Measurements from ENCODE around the gene SLC8B1.

The SLC8B1 gene

GRCh38 chr12:113310489-113310888 is 24.4 kb downstream of the SLC8B1 start:
- Histone ChIP-seq H3K9me3 (ENCODE audit: low read depth, low read length) (no peaks in the 10 kb centered on the region), H3K4me3 (no peak overlapping the region), H3K27ac (no peak overlapping the region), H3K9ac (ENCODE audit: insufficient read length) (no peak overlapping the region), H3K36me3 (ENCODE audit: insufficient read depth, low read length) (no peaks in the 10 kb centered on the region)
- DNase-seq (ENCODE audit: low read depth, low spot score) = no peak
- TF ChIP-seq FOXP2 (optimal IDR thresholded peaks at IDR 0.05; ENCODE audit: control extremely low read depth, extremely low read length, insufficient read depth) (no peak), EZH2 (IDR thresholded peaks at IDR 0.05) (no peak), POLR2AphosphoS5 (IDR thresholded peaks at IDR 0.05; ENCODE audit: borderline replicate concordance, low read depth, low read length) (no peak)

GRCh38 chr12:113306382-113306781 is 28.5 kb downstream of the SLC8B1 start:
- Histone ChIP-seq H3K36me3 (ENCODE audit: insufficient read depth, low read length) (no peaks in the 10 kb centered on the region), H3K27ac (no peak overlapping the region), H3K9me3 (ENCODE audit: low read depth, low read length) (no peaks in the 10 kb centered on the region), H3K4me3 (no peak overlapping the region), H3K9ac (ENCODE audit: insufficient read length) (no peak overlapping the region)
- no peak for DNase-seq (ENCODE audit: low read depth, low spot score)
- no peak for TF ChIP-seq EZH2 (IDR thresholded peaks at IDR 0.05)
- no peak for TF ChIP-seq POLR2AphosphoS5 (IDR thresholded peaks at IDR 0.05; ENCODE audit: borderline replicate concordance, low read depth, low read length)
- no peak for TF ChIP-seq FOXP2 (optimal IDR thresholded peaks at IDR 0.05; ENCODE audit: control extremely low read depth, extremely low read length, insufficient read depth)

GRCh38 chr12:113305281-113305856 is 29.5 kb downstream of the SLC8B1 start:
- DNase-seq (ENCODE audit: low read depth, low spot score) = no peak
- Histone ChIP-seq H3K36me3 (ENCODE audit: insufficient read depth, low read length) (no peaks in the 10 kb centered on the region), H3K27ac (no peak overlapping the region), H3K9ac (ENCODE audit: insufficient read length) (no peak overlapping the region), H3K4me3 (no peak overlapping the region), H3K9me3 (ENCODE audit: low read depth, low read length) (no peaks in the 10 kb centered on the region)
- TF ChIP-seq POLR2AphosphoS5 (IDR thresholded peaks at IDR 0.05; ENCODE audit: borderline replicate concordance, low read depth, low read length) = no peak
- TF ChIP-seq EZH2 (IDR thresholded peaks at IDR 0.05) = no peak
- no peak for TF ChIP-seq FOXP2 (optimal IDR thresholded peaks at IDR 0.05; ENCODE audit: control extremely low read depth, extremely low read length, insufficient read depth)

GRCh38 chr12:113302886-113303640 is 31.8 kb downstream of the SLC8B1 start:
- Histone ChIP-seq H3K36me3 (ENCODE audit: insufficient read depth, low read length) (no peaks in the 10 kb centered on the region), H3K9me3 (ENCODE audit: low read depth, low read length) (no peaks in the 10 kb centered on the region), H3K9ac (ENCODE audit: insufficient read length) (no peak overlapping the region), H3K4me3 (no peak overlapping the region), H3K27ac (no peak overlapping the region)
- DNase-seq (ENCODE audit: low read depth, low spot score) = no peak
- TF ChIP-seq EZH2 (IDR thresholded peaks at IDR 0.05) (no peak), POLR2AphosphoS5 (IDR thresholded peaks at IDR 0.05; ENCODE audit: borderline replicate concordance, low read depth, low read length) (no peak), FOXP2 (optimal IDR thresholded peaks at IDR 0.05; ENCODE audit: control extremely low read depth, extremely low read length, insufficient read depth) (no peak)

DNA sequence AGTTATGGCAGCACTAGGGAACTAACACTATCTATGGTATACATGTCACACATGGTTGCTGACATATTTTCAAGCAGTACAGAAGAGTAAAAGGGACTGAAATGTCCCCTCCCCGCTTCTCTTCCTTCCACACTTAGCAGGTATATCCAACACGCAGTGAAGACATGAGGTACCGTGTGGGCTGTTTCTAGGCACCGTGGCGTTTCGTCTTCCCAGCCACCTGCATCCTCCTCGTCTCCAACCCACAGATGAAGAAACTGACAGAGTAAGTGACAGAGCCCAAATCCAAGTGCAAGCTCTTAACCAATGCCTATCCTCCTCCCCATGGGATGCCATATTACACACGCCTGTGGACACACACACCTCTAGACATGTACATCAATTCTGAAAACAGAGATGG is 32.4 kb downstream of the SLC8B1 start:
- TF ChIP-seq EZH2 (IDR thresholded peaks at IDR 0.05) = no peak
- TF ChIP-seq POLR2AphosphoS5 (IDR thresholded peaks at IDR 0.05; ENCODE audit: borderline replicate concordance, low read depth, low read length) = no peak
- TF ChIP-seq FOXP2 (optimal IDR thresholded peaks at IDR 0.05; ENCODE audit: control extremely low read depth, extremely low read length, insufficient read depth) = no peak
- no peak overlapping the region for H3K27ac ChIP-seq
- H3K36me3 ChIP-seq (ENCODE audit: insufficient read depth, low read length) = no peaks in the 10 kb centered on the region
- H3K9ac ChIP-seq (ENCODE audit: insufficient read length) = no peak overlapping the region
- no peaks in the 10 kb centered on the region for H3K9me3 ChIP-seq (ENCODE audit: low read depth, low read length)
- DNase-seq (ENCODE audit: low read depth, low spot score) = no peak
- H3K4me3 ChIP-seq = no peak overlapping the region

DNA sequence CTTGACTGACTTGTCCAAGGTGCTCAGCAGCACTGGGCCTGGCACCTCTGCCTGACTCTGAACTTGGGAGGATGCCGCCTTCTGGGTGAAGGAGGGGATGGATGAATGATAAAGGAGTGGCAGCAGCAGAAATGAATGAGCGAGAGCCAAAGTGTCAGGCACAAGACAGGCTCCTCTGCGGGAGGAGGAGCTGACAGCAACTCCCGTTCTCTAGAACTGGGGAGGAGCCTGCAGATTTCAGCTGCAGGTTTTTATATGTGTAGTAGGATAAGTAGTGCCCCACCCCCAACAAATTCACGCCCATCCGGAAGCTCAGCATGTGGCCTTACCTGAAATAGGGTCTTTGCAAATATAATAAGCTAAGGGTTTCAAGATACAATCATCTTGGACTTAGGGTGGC is 33.1 kb downstream of the SLC8B1 start:
- no peak overlapping the region for H3K27ac ChIP-seq
- H3K4me3 ChIP-seq = no peak overlapping the region
- no peaks in the 10 kb centered on the region for H3K36me3 ChIP-seq (ENCODE audit: insufficient read depth, low read length)
- TF ChIP-seq EZH2 (IDR thresholded peaks at IDR 0.05) (no peak), POLR2AphosphoS5 (IDR thresholded peaks at IDR 0.05; ENCODE audit: borderline replicate concordance, low read depth, low read length) (no peak), FOXP2 (optimal IDR thresholded peaks at IDR 0.05; ENCODE audit: control extremely low read depth, extremely low read length, insufficient read depth) (no peak)
- no peak overlapping the region for H3K9ac ChIP-seq (ENCODE audit: insufficient read length)
- DNase-seq (ENCODE audit: low read depth, low spot score) = no peak
- no peaks in the 10 kb centered on the region for H3K9me3 ChIP-seq (ENCODE audit: low read depth, low read length)

- Histone ChIP-seq H3K9me3 (ENCODE audit: low read depth, low read length) (no peaks in the 10 kb centered on the region), H3K36me3 (ENCODE audit: insufficient read depth, low read length) (no peaks in the 10 kb centered on the region), H3K9ac (ENCODE audit: insufficient read length) (no peak overlapping the region), H3K4me3 (no peak overlapping the region), H3K27ac (no peak overlapping the region)
- no peak for DNase-seq (ENCODE audit: low read depth, low spot score)
- TF ChIP-seq FOXP2 (optimal IDR thresholded peaks at IDR 0.05; ENCODE audit: control extremely low read depth, extremely low read length, insufficient read depth) (no peak), EZH2 (IDR thresholded peaks at IDR 0.05) (no peak), POLR2AphosphoS5 (IDR thresholded peaks at IDR 0.05; ENCODE audit: borderline replicate concordance, low read depth, low read length) (no peak)
These were observed 35.2 kb downstream of the SLC8B1 start for GRCh38 chr12:113299619-113300237.

DNA sequence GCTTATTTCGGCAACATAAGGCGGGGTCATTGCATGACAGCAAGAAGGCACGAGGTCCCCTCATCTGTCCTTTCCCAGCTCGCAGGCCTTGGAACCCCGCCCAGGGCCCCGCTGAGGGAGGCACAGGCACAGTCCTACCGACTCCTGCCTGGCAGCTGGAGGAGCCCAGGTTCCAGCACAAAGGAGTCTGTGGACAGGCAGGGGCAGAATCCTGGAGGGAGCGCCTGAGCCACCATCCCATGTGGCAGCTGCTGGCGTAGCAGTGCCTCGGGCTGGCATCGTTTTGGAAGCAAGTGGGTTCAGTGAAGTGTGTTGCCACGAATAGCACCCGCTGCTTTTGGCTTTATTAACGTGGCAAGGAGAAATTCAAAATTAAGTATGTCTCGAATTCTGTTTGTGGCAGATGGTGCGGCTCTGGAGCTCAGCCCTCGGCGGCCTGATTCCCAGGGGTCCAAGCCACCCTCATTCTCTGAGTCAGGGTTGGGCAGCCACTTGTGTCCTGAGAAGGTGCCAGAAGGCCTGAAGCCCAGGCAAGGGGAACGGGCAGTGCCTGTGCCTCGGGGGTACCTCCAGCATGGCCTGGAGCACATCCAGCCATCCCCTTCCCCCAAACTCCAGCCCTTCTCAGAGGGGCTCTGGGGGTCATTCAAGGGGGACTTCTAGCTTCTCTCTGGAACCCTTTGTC is 35.9 kb downstream of the SLC8B1 start:
- Histone ChIP-seq H3K27ac (no peak overlapping the region), H3K9me3 (ENCODE audit: low read depth, low read length) (no peaks in the 10 kb centered on the region), H3K4me3 (no peak overlapping the region), H3K36me3 (ENCODE audit: insufficient read depth, low read length) (no peaks in the 10 kb centered on the region), H3K9ac (ENCODE audit: insufficient read length) (no peak overlapping the region)
- no peak for TF ChIP-seq EZH2 (IDR thresholded peaks at IDR 0.05)
- TF ChIP-seq FOXP2 (optimal IDR thresholded peaks at IDR 0.05; ENCODE audit: control extremely low read depth, extremely low read length, insufficient read depth) = no peak
- TF ChIP-seq POLR2AphosphoS5 (IDR thresholded peaks at IDR 0.05; ENCODE audit: borderline replicate concordance, low read depth, low read length) = no peak
- no peak for DNase-seq (ENCODE audit: low read depth, low spot score)
